HG03139 (cell line): Measurements from ENCODE around the gene MFRP.

Experiments
- ATAC-seq: cut with Tn5 transposase; IDR thresholded peaks from one replicate; pipeline ENCODE4 v1.9.1; 2021; ENCODE audit not compliant: unreplicated experiment

MFRP gene

DNA sequence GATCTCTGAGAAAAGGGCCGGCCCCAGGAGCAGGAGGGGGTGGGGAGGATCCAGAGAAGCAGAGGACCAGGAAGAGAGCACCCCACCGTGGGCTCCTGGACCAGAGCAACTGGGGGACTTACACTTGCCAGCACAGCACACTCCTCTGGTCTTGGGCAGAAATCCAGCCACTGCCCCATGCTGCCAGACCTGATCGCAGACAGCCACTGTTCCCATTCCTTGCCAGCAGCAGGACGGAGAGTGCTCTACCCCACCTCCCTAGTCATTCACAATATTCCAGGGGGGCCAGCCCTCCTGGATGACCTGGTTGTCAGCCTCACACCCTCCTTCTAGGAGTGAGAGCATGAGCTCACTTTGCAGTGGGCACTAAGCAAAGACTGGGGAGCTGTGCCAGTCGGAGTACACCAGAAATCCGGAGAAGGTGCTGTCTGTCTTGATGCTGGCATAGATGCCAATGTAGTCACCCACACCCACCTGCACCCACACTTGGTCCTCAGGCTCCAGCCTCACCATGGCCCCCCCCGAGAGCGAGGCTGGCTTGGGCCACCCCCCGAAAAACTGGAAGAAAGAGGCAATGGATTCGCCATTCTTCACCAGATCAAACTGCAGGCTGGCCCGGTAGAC lies 7.4 kb downstream of the MFRP start:
- no peak for ATAC-seq

GRCh38 chr11:119338318-119338890 lies 8.1 kb downstream of the MFRP start:
- no peak for ATAC-seq

GRCh38 chr11:119337581-119338317 lies 8.8 kb downstream of the MFRP start:
- ATAC-seq, result no peak

DNA sequence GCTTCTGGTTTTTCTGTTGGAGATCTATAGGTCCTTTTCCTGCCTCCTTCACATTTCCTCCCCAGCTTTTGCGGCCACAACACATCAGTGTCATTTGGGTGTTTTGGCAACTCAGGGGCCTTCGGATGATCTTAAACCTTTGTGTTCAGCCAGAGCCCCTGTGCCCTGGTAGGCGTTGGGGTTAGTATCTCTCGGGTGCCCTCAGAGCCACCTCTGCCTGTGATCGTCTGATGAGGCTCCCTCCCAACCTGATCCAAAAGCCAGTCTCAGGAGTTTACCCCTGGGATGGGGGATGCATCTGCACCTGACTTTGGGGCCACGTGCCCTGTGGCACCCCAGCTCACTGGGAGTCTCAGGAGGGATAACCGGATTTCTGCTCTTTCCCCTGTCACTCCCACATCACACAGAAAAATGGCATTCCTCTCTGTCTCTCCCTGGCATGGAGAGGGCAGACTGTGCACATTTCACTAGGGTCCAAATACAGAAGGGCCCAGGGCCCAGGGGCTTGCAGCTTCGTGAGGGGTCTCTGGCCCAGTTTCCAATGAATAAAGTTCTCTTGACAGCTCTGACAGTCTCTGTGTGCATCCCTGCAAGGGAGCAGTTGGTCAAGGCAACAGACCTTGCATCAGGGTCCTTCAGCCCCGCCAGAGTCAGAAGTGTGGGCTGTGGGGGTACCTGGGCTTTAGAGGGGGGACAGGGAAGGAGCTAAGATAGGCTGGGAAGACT lies 9.6 kb downstream of the MFRP start:
- ATAC-seq, result no peak

- no peak for ATAC-seq
These were observed 10.6 kb downstream of the MFRP start for GRCh38 chr11:119335655-119336543.

GRCh38 chr11:119335091-119335654 lies 11.3 kb downstream of the MFRP start:
- ATAC-seq, result no peak

GRCh38 chr11:119334174-119334930 lies 12.2 kb downstream of the MFRP start, which contains the start of gene RNF26:
Gene RNF26 (plus strand): TSS chr11:119334527. CDS start chr11:119335123, 596 bp downstream.
- ATAC-seq, result peak; percentile 84

- ATAC-seq, result no peak
These were observed 14.3 kb downstream of the MFRP start for GRCh38 chr11:119332111-119332765.

DNA sequence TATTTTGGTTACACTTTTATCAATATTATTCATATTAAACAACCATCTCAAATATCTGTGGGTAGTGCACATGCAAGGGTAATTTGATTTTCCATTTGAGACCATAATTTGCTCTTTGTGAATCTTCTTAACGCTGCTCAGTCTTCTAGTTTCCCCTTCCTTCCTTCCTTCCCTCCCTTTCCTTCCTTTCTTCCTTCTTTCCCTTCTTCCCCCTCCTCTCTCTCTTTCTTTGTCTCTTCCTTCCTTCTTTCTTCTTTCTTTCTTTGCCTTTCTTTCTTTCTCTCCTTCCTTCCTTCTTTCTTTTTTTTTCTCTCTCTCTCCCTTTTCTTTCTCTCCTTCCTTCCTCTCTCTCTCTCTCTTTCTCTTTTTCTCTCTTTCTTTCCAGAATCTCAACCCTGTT lies 16.3 kb downstream of the MFRP start:
- ATAC-seq, result no peak

- no peak for ATAC-seq
These were observed 17.2 kb downstream of the MFRP start for GRCh38 chr11:119329320-119329719.

GRCh38 chr11:119324189-119324588 lies 22.3 kb downstream of the MFRP start:
- ATAC-seq, result no peak

GRCh38 chr11:119323532-119324033 lies 22.9 kb downstream of the MFRP start:
- no peak for ATAC-seq

- no peak for ATAC-seq
These were observed 23.5 kb downstream of the MFRP start for GRCh38 chr11:119322921-119323531.

DNA sequence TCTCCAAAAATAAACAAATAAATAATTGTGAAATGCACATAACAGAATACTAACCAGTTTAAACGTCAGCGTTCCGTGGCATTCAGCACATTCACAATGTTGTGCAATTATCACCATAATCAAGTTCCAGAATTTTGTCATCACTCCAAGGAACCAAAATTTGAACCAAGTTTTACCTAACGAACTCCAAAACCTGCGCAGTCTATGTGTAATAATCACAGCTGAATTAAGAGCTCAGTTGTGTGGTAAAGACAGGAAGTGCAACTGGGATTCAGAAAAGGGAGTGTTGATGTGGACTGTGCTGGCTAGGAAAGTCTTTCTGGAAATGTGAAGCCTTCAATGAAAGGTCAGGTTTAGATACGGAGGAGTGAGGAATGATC lies 24.2 kb downstream of the MFRP start:
- ATAC-seq, result no peak

DNA sequence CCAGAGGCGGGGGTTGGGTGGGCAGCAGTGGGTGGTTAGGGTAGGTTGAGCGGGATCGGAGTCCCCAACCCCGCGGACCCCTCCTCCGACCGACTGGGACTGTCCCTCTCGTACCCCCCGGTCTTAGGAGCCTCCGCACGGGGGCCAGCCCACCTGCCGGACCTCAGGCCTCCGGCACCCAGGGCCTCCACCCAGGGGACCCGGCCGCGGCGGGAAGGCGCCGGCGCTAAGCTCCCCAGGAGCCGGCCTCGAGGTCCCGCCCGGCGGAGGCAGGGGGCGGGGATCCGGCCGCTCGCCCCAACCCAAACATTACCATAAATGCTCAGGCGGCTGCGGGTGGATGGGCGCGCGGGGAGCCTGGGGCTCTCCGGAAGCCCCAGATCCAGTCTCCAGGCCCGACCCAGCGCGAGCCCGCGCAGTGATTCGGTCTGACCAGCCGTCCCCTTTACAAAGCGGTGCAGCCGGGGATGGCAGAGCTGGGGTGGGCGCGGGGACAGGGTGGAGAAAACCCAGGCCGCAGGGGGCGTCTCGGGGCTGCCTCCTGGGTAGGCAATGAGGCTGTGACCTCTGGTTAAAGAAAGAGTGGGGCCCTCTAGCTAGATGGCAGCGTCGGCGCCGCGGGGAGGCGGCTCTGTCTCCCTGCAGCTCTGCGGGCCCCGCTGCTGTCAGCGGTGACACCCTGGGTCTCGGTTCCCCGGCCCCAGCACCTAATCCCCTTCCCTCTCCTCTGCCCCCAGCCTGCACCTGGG lies 25.6 kb downstream of the MFRP start:
- peak; percentile 39 for ATAC-seq

DNA sequence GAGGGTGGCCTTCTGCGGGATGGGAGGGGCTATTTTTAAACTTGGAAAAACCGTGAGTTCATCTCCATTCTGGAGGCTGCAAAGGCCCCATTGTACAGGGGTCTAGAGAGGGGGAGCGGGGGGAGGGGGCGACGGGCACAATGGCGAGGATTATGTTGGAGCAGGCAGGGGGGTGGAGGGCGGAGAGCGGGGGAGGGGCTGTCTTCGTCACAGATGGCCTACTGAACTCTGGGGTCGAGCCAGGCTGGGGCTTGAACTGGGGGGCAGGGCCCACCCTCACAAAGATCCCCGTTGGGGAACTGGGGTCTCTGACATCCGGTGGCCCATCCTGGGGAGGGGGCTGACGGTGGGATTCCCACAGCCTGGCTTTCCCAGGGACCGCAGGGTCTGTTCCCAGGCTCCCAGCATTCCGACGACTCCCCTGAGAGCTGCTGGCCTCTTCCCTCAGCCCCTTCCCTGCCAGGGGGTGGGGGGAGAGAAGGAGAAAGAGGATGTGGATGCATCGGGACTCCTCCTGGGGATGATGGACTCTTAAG lies 26.2 kb downstream of the MFRP start:
- ATAC-seq, result no peak

DNA sequence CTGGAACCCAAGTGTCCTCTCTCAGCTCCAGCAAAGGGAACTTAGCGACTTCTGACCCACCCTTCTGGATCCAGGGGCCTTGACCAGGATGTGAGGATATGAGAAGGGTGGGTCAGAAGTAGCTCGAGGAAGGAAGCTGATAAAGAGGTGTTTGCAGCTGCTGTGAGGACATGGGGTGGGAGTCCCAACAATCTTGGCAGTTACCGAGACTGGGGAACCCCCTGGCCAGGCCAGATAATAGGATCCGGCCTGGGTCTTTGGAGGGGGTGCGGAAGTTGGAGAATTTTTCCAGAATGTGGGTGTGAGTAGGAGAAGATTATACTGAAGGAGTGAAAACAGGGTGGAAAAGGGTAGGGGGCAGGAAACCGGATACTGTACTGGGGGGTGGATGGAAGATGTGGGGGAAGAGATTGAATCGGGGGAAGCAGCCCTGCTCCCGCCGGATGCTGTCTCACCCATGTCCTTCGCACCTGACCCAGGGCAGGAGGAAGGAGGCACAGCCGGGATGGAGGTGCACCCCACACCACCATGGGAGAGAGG lies 26.7 kb downstream of the MFRP start:
- no peak for ATAC-seq
